Measurements from ENCODE around the gene CNIH2. TPM values are rescaled to one million over a fixed set of nuclear protein-coding genes. Genes with fewer than 3 reads are reported as not detected.

The CNIH2 gene
- total and polyA plus RNA-seq, 2 of the 13 experiments (the other 11 are each of a cell fraction or from before 2014, with no cell fraction given): 0.60 to 0.69 TPM

DNA sequence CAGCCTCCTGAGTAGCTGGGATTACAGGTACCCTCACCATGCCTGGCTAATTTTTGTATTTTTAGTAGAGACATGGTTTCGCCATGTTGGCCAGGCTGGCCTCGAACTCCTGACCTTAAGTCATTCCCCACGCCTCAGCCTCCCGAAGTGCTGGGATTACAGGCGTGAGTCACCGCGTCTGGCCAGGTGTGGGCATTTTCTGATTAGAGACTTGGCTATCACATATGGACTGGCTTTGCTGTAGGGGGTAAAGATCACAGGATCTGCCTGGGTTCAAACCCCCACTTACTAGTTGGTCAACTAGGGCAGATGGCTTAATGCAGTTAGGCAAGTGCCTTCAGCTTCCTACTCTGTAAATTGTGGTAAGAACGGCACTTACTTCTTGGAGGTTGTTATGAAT, 32.3 kb downstream of the CNIH2 start:
- Histone ChIP-seq H3K27ac (ENCODE audit: extremely low read length, insufficient read depth, low read length) (no peak overlapping the region), H3K4me3 (replicated peaks in 1 of 3; ENCODE audit: insufficient read depth in 1 of 3, low read depth in 2 of 3, low read length in 3 of 3) (no peak overlapping the region), H2AFZ (ENCODE audit: low read length) (no peak overlapping the region), H4K20me1 (ENCODE audit: insufficient read depth, low read length) (no peaks in the 10 kb centered on the region), H3K4me1 (ENCODE audit: insufficient read depth, low read length) (peaks cover 36% of the 10 kb centered on the region), H3K27me3 (ENCODE audit: control insufficient read depth in 1 of 2, insufficient read depth in 2 of 2, low read length in 2 of 2) (peaks cover under 1 to 7% of the 10 kb centered on the region in 2 experiments; a peak in 1 of 5 replicates), H3K9me3 (ENCODE audit: low read length) (no peaks in the 10 kb centered on the region), H3K36me3 (replicated peaks in 1 of 2; ENCODE audit: control insufficient read depth in 1 of 2, insufficient read depth in 2 of 2, low read length in 2 of 2) (no peaks in the 10 kb centered on the region), H3K4me2 (ENCODE audit: low read depth, low read length) (no peak overlapping the region), H3K79me2 (ENCODE audit: insufficient read depth, low read length) (no peaks in the 10 kb centered on the region), H3K9ac (ENCODE audit: insufficient read depth, low read depth, low read length) (no peak overlapping the region)
- POLR2A ChIA-PET: interaction anchor here (2.9 to 5.2 kb wide), 3 partner anchors 10 to 23 kb away, joined by 10 to 121 read pairs (median 35); partner anchors contain the start of gene YIF1A
- intact Hi-C loops (cut with micrococcal nuclease; ENCODE audit: unreplicated experiment): loop anchor here (10.0 kb wide), 1 partner anchor 74 kb away; no protein-coding TSS in a partner anchor
- no peak for TF ChIP-seq HNRNPH1 (optimal IDR thresholded peaks at IDR 0.05; ENCODE audit: low read depth, low read length)
- TF ChIP-seq, protein P1, sequence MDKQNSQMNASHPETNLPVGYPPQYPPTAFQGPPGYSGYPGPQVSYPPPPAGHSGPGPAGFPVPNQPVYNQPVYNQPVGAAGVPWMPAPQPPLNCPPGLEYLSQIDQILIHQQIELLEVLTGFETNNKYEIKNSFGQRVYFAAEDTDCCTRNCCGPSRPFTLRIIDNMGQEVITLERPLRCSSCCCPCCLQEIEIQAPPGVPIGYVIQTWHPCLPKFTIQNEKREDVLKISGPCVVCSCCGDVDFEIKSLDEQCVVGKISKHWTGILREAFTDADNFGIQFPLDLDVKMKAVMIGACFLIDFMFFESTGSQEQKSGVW (CRISPR knock-in tag; IDR thresholded peaks at IDR 0.05; ENCODE audit: borderline replicate concordance): no peak
- TF ChIP-seq, protein P2, sequence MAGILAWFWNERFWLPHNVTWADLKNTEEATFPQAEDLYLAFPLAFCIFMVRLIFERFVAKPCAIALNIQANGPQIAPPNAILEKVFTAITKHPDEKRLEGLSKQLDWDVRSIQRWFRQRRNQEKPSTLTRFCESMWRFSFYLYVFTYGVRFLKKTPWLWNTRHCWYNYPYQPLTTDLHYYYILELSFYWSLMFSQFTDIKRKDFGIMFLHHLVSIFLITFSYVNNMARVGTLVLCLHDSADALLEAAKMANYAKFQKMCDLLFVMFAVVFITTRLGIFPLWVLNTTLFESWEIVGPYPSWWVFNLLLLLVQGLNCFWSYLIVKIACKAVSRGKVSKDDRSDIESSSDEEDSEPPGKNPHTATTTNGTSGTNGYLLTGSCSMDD (CRISPR knock-in tag; IDR thresholded peaks at IDR 0.05): no peak
- TF ChIP-seq, protein P3, sequence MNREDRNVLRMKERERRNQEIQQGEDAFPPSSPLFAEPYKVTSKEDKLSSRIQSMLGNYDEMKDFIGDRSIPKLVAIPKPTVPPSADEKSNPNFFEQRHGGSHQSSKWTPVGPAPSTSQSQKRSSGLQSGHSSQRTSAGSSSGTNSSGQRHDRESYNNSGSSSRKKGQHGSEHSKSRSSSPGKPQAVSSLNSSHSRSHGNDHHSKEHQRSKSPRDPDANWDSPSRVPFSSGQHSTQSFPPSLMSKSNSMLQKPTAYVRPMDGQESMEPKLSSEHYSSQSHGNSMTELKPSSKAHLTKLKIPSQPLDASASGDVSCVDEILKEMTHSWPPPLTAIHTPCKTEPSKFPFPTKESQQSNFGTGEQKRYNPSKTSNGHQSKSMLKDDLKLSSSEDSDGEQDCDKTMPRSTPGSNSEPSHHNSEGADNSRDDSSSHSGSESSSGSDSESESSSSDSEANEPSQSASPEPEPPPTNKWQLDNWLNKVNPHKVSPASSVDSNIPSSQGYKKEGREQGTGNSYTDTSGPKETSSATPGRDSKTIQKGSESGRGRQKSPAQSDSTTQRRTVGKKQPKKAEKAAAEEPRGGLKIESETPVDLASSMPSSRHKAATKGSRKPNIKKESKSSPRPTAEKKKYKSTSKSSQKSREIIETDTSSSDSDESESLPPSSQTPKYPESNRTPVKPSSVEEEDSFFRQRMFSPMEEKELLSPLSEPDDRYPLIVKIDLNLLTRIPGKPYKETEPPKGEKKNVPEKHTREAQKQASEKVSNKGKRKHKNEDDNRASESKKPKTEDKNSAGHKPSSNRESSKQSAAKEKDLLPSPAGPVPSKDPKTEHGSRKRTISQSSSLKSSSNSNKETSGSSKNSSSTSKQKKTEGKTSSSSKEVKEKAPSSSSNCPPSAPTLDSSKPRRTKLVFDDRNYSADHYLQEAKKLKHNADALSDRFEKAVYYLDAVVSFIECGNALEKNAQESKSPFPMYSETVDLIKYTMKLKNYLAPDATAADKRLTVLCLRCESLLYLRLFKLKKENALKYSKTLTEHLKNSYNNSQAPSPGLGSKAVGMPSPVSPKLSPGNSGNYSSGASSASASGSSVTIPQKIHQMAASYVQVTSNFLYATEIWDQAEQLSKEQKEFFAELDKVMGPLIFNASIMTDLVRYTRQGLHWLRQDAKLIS (CRISPR knock-in tag; IDR thresholded peaks at IDR 0.05): no peak
- no peak for TF ChIP-seq TAF15 (IDR thresholded peaks at IDR 0.05; ENCODE audit: low read depth, low read length, poor library complexity, severe bottlenecking)
- TF ChIP-seq TOPORS (CRISPR knock-in tag; IDR thresholded peaks at IDR 0.05): no peak
- DNase-seq (ENCODE audit: low spot score) (no peak), FAIRE-seq (no peak), ATAC-seq (no peak)
- 58% methylated on average over 8 of the region's 8 CpGs for WGBS (ENCODE audit: low lambda C conversion rate)
- in situ Hi-C loops (cut with HindIII; ENCODE audit: extremely low pct_ligation_motif_present, low pct_unique_long_range_greater_than_20kb): no loop called here
- BruUV-seq (replicated peaks): no TSS peak
- CTCF ChIA-PET (ENCODE audit: low intra/inter-chr PET ratio, low total read pairs): interaction anchor here (4.2 kb wide), 1 partner anchor 26 kb away, joined by 32 read pairs; the partner anchor contains the start of gene RIN1

Data from HepG2 (cell line).